Activated T-cell treated with anti-CD3 and anti-CD28 coated beads, Interleukin-2, amount 50 U/mL, for 4 hours (primary cell): Measurements from ENCODE around the gene TUBGCP6. TPM values are rescaled to one million over a fixed set of nuclear protein-coding genes. Genes with fewer than 3 reads are reported as not detected.

Experiments
- ATAC-seq, 2 donors: fragments of 200-7000 bp; cut with Tn5 transposase; one replicate each; pipeline ENCODE4 v1.10.0; 2021
- DNase-seq: peaks from one replicate; pipeline ENCODE4 v3.0.0-alpha.2; 2020
- H3K27me3 Mint-ChIP-seq: one replicate; pipeline ENCODE4 v1.8.0; 2021; ENCODE audit warnings: low read depth, mixed read lengths
- H3K36me3 Mint-ChIP-seq: one replicate; pipeline ENCODE4 v1.8.0; 2022; ENCODE audit warnings: mixed read lengths; ENCODE audit not compliant: insufficient read depth
- H3K4me1 Mint-ChIP-seq: one replicate; pipeline ENCODE4 v1.8.0; 2021; ENCODE audit warnings: low read depth, mixed read lengths
- H3K4me3 Mint-ChIP-seq: one replicate; pipeline ENCODE4 v1.8.0; 2021; ENCODE audit warnings: mild to moderate bottlenecking, moderate library complexity, mixed read lengths
- H3K9me3 Mint-ChIP-seq: one replicate; pipeline ENCODE4 v1.8.0; 2021; ENCODE audit warnings: mixed read lengths
- total RNA-seq, 3 donors: library from RNA; stranded (reverse); gene quantifications; one replicate each; pipeline ENCODE4 v1.2.1, GENCODE V29; 2021

Gene TUBGCP6, protein sequence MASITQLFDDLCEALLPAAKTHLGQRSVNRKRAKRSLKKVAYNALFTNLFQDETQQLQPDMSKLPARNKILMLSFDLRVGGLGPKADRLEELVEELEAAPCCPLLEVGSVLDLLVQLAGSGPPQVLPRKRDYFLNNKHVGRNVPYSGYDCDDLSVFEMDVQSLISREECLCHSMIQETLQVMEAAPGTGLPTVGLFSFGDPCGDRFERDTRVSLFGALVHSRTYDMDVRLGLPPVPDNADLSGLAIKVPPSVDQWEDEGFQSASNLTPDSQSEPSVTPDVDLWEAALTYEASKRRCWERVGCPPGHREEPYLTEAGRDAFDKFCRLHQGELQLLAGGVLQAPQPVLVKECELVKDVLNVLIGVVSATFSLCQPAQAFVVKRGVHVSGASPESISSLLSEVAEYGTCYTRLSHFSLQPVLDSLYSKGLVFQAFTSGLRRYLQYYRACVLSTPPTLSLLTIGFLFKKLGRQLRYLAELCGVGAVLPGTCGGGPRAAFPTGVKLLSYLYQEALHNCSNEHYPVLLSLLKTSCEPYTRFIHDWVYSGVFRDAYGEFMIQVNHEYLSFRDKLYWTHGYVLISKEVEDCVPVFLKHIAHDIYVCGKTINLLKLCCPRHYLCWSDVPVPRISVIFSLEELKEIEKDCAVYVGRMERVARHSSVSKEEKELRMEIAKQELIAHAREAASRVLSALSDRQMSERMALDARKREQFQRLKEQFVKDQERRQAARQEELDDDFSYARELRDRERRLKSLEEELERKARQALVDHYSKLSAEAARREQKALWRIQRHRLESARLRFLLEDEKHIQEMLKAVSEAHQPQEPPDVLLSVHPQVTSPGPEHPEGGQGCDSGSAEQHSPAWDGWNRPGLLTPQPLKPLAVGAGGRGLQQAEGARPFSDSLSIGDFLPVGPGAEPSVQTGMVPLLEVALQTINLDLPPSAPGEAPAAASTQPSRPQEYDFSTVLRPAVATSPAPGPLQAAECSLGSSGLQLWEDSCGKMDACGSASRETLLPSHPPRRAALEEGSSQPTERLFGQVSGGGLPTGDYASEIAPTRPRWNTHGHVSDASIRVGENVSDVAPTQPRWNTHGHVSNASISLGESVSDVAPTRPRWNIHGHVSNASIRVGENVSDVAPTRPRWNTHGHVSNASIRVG (N-terminal part only)
- 10 to 100 TPM; 44.5 to 50.6 (median 48.3) TPM for total RNA-seq

DNA sequence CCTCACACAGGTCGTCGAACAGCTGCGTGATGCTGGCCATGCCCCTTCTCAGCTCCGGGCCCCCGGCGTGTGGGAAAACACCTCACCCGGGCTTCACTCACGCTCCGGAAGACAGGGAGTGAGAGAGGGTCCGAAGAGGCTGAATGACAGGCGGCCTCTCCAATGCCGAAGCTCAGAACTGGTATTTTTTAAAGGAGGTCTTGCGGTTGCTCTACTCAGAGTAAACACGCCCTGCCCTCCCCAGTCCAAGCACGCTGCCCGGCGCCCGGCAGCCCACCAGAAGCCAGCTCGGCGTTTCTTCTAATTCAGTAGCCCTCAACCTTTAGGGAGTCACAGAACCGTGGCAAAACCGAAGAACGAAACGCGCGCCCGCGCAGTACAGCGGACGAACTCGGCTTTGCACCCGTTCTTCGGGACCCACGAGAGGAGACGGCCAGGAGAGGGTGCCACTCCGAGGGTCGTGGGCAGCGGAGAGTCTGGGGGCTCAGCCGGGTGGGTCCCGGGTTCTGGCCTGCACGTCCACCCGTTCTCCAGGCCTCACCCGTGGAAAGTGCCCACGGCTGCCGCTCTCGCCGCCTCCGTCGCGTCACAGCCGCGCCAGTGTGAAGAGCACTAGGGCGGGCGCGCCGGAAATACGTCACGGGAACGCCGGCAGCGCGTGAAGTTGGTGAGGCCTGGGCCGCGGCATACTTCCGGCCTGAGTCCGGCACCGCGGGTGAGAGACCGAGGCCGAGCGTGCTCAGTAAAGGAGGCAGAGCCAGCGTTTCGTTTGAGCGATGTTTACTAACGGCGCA lies at the start of gene TUBGCP6:
Gene TUBGCP6 (minus strand): TSS at position 604 of the 794 bp plus-strand sequence. CDS start 564 bp downstream, at position 40.
- H3K4me1 Mint-ChIP-seq: peaks cover 34% of the 10 kb centered on the region
- ATAC-seq: peak; percentile 89 to 90

DNA sequence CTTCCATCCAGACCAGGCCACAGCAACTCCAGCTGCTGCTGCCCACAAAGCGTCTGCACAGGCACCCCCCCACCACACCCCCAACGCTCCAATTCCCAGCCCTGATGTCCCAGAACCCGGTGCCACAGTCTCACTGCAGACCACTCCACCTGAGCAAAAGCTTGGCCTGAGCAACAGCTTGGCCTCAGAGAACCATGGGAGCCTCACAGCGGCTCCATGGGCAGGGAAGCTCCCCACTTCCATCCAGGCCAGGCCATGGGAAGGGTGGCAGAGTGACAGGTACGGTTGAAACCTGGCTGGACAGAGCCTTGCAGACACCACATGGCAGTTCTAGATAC lies 49.5 kb upstream of the TUBGCP6 start:
- no peak for DNase-seq
- no peak for ATAC-seq
- Mint-ChIP-seq H3K27me3 (peaks cover 27% of the 10 kb centered on the region), H3K36me3 (no peaks in the 10 kb centered on the region), H3K9me3 (no peaks in the 10 kb centered on the region), H3K4me3 (no peak overlapping the region), H3K4me1 (peaks cover 5% of the 10 kb centered on the region)

More for the DNA sequence above, at the start of gene TUBGCP6:
- Mint-ChIP-seq H3K27me3 (no peaks in the 10 kb centered on the region), H3K9me3 (no peaks in the 10 kb centered on the region), H3K4me3 (peak within 1 kb of the TSS; percentile 100), H3K36me3 (peaks cover 6% of the 10 kb centered on the region)
- peak; percentile 89 for DNase-seq

DNA sequence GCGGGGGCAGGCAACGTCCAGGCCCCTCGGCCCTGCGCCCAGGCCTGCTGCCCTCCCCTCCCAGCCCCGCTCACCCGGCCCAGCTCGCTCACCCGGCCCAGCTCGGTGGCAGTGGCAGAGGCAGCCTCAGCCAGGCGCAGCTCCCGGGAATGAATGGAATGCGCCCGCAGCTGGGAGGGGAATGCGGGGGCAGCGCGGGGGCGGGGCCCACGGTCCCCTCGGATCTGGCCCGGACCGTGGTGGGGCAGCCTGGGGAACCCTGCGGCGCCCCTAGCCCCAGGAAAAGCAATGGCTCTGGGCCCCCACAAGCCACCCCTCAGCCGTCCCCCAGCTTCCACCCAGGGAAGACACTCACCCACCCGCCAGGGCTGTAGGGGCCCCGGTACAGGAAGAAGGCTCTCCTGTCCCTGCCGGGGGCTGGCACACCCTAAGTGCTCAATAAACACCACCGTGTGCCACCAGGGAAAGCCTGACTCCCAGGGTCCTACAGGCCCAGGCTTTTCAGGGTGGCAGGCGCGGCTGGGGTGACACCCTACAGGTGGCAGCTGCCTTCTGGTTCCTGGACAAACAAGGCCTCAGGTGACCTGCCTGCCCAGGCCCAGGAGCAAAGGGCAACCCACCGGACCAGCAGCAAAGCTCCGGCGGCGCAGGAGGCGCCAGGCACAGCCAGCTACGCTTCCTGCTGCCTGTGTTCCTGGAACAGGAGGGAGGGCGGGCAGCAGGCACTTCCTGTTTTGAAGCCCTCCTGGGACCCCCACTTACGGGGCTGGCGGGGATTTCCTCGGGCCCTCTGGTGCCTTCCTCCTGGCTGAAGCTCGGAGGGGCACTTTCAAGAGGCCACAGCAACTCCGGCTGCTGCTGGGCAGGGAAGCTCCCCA lies 48.9 kb upstream of the TUBGCP6 start:
- Mint-ChIP-seq H3K4me1 (peaks cover 5% of the 10 kb centered on the region), H3K9me3 (no peaks in the 10 kb centered on the region), H3K36me3 (no peaks in the 10 kb centered on the region), H3K4me3 (no peak overlapping the region), H3K27me3 (peaks cover 27% of the 10 kb centered on the region)
- DNase-seq: no peak
- peak in 1 of 2 donors; percentile 34 for ATAC-seq

DNA sequence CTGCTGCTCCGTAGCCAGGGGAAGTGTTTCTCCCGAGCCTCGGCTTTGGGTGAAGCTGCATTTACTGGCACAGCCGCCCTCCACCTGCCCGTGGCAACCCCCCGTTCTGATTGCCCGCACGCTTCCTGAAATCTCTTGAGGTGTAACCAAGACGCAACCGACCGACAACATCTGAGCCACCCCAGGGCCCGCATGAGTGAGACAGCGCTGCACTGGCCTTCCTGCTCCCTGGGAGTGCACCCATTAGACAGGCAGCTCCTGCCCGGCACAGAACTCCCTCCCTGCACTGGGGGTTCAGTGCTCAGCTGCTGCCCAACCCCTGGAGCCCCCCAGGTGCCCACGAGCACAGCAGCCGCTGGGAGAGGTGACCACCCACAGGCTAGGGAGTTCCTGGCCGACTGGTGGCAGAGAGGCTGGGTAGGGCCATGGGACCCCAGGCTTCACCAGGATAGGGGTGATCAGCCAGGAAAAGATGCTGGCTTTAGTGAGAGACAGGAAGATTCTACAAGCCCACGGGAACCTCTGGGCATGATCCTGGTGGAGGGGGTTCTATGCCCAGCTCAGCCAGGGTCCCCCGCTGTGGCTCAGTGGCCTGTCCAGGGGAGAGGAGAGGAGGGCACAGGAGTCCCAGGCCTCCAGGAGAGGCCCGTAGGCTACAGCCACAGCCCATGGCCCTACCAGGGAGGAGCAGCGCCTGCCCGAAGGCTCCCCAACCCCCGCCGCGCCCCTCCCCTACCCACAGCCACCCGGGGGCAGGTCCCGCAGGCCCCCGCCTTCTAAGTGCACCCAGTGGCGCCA lies 48.0 kb upstream of the TUBGCP6 start:
- H3K4me3 Mint-ChIP-seq: peak overlapping the region; percentile 16
- peaks cover 5% of the 10 kb centered on the region for H3K4me1 Mint-ChIP-seq
- peaks cover 26% of the 10 kb centered on the region for H3K27me3 Mint-ChIP-seq
- H3K36me3 Mint-ChIP-seq: no peaks in the 10 kb centered on the region
- H3K9me3 Mint-ChIP-seq: no peaks in the 10 kb centered on the region
- DNase-seq (no peak), ATAC-seq (peak in 1 of 2 donors; percentile 19)

DNA sequence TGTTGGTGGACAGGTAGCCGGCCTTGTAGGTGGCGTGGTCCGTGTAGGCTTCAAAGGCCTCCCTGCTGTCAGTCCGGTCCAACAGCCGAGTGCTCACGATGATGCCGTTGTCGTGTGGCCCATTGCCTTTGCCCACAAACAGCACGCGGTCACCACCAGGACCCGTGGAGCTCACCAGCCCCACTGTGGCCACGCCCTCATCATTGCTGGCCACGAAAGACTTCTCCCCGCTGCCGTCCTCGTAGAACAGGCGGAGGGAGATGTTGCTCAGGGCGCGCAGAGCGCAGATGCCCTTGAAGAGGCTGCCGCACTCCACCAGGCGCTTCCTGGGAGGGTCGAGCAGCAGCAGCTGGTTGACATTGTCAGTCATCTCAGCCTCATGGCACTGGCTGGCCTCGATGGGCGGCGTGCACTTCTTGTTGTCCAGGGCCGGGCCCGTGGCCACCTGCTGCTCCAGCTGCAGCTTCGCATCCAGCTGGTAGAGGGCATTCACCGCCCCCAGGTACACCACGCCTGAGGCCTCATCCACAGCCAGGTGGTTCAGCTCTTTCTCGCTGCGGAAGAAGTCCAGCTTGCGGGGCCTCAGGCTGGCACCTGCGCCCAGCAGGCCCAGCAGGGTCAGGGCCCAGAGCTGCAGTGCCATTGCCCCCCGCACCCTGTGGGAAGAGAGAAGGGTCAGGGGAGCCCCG lies 45.3 kb upstream of the TUBGCP6 start:
- Mint-ChIP-seq H3K4me1 (peaks cover 5% of the 10 kb centered on the region), H3K9me3 (no peaks in the 10 kb centered on the region), H3K27me3 (peaks cover 19% of the 10 kb centered on the region), H3K36me3 (no peaks in the 10 kb centered on the region), H3K4me3 (no peak overlapping the region)
- DNase-seq (no peak), ATAC-seq (no peak)

DNA sequence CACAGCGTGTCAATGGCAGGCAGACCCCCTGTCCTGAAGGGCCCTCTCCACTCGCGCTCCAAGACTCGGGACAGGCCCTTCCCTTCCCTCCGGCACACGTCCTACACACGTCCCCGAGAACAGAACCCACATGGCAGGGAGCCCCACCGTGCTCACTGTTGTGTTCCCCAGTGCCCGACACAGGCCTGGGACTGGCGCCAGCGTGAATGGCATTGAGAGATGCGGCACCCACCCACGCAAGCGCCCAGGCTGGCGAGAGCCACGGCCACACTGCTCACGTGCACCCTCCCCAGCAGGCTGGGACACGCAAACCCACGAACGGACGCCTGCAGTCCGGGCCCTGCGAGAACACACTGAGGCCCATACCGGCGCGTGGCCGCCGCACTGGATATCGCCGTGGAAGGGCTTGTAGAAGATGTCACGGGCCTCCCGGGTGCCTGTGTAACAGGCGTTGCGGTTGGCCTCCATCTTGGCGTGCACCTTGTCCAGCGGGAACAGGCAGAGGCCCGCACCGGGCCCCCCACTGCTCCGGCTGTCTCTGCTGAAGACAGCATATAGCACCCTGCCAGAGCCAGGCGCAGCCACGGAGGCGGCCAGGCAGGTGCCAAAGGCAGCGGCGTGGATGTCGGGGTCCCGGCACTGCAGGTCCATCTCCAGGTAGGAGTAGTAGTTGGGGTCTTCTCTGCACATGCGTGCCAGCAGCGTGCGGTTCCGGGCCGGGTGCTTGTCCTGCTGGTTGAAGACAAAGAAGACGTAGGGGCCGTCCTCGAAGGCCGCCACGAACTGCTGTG lies 44.5 kb upstream of the TUBGCP6 start:
- Mint-ChIP-seq H3K4me3 (no peak overlapping the region), H3K27me3 (peaks cover 19% of the 10 kb centered on the region), H3K9me3 (no peaks in the 10 kb centered on the region), H3K4me1 (peaks cover 5% of the 10 kb centered on the region), H3K36me3 (no peaks in the 10 kb centered on the region)
- no peak for ATAC-seq
- DNase-seq: no peak

DNA sequence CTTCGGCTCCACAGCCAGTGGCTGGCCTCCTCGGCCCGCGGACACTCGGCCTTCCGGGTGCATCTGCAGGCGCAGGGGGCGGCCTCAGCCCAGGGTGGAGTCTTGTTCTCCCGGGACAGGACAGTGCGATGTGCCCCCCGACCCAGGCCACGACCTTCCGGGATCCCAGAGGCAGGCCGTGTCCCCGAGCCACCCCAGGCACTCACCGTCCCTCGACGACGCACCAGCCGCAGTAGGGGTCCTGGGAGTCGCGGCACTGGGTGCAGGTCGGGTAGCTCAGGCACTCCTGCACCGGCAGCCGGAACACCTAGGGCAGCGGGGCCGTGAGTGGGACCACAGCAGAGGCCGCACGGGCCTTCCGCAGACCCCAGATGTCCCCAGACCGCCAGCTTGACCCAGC lies 42.9 kb upstream of the TUBGCP6 start:
- Mint-ChIP-seq H3K27me3 (peaks cover 16% of the 10 kb centered on the region), H3K4me1 (peaks cover 3% of the 10 kb centered on the region), H3K9me3 (no peaks in the 10 kb centered on the region), H3K36me3 (no peaks in the 10 kb centered on the region), H3K4me3 (no peak overlapping the region)
- ATAC-seq (no peak), DNase-seq (no peak)

DNA sequence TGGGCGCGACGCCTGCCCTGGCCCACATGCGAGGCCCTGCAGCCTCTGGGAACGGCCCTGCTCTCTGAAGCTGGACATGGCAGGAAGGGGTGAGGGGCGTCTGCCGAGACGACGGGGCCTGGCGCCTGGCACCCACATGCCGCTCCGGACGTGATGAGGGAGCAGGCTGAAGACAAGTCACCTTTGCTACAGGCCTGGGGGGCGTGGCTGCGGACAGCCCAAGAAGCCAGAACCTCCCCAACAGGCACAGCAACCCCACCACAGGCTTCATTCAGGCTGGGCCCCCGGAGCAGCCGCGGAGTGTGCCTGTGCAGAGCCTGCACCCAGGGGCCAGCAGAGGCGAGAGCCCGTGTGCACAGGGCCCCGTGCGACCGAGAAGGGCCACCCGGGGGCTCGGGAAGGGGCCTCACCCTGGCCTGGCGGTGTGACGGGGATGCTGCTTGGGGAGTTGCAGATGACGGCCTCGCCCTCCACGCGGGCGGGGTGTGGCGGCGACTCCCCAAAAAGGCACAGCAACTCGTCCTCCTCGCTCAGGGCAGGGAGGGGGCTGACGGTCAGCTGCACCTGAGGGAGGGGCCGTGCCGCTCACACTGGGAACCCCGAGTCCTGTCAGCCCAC lies 42.0 kb upstream of the TUBGCP6 start:
- Mint-ChIP-seq H3K9me3 (no peaks in the 10 kb centered on the region), H3K27me3 (peaks cover 8% of the 10 kb centered on the region), H3K36me3 (no peaks in the 10 kb centered on the region), H3K4me3 (no peak overlapping the region), H3K4me1 (no peaks in the 10 kb centered on the region)
- DNase-seq (no peak), ATAC-seq (no peak)

DNA sequence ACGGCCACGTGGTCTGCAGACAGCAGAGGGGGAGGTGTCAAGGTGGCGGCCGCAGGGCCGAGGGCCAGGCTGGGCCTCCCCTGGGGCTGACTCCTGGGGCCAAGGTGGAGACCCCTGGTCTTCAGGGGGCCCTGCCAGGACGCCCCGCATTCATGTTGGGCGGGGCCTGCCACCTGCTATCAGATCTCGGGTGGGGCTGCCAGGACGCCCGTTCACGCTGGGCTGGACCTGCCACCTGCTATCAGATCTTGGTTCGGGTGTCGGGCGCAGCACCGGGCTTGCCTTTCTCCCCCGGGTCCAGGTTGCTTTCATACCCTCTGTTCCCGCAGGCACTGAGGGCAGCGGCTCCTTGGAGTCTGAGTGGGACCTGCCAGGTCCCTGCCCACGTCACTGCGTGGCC lies 41.5 kb upstream of the TUBGCP6 start:
- H3K27me3 Mint-ChIP-seq: peaks cover 2% of the 10 kb centered on the region

DNA sequence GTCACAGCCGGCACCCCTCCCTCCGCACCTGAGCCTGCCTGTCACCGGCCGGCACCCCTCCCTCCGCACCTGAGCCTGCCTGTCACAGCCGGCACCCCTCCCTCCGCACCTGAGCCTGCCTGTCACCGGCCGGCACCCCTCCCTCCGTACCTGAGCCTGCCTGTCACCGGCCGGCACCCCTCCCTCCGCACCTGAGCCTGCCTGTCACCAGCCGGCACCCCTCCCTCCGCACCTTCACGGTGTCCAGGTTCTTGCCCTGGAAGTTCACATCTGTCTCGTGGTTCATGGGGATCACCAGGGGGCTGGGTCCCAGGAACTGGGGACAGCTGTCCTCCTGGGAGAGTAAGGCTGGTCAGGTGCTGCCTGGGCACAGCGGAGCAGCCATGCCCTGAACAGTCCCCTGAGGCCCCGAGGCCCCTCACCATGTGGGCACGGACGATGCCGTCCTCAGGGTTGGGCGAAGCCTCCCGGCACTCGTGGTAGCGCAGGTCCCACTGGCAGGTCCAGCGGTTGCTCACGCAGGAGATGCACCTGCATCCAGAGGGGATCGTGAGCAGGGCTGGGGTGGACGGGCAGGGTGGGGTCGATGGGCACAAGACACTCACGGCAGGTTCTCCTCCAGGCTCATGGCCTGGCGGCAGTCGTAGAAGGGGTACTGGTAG lies 40.9 kb upstream of the TUBGCP6 start:
- DNase-seq (no peak), ATAC-seq (no peak)
- no peak overlapping the region for H3K4me3 Mint-ChIP-seq
- H3K4me1 Mint-ChIP-seq: no peaks in the 10 kb centered on the region
- H3K36me3 Mint-ChIP-seq: no peaks in the 10 kb centered on the region
- no peaks in the 10 kb centered on the region for H3K27me3 Mint-ChIP-seq
- H3K9me3 Mint-ChIP-seq: no peaks in the 10 kb centered on the region

More for the DNA sequence above, 41.5 kb upstream of the TUBGCP6 start:
- ATAC-seq (no peak), DNase-seq (no peak)
- Mint-ChIP-seq H3K4me3 (no peak overlapping the region), H3K9me3 (no peaks in the 10 kb centered on the region), H3K36me3 (no peaks in the 10 kb centered on the region), H3K4me1 (no peaks in the 10 kb centered on the region)

DNA sequence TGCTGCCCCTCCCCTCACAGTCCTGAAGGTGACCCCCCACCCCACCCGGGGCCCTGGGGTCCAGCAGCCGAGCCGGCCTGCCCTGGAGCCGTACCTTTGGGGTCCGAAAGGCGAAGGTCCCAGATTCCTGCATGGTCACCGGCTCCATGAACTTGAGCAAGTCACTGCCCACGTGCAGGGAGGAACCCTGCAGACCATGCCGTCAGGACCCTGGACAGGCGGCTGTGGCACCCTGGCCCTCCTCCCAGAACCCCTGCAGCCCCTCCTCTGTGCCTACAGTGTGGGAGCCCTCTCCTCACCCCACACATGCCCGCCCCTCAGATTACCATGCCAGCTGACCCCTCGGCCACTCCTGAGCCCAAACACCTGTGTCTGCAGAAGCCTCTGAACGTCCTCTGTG lies 39.7 kb upstream of the TUBGCP6 start:
- Mint-ChIP-seq H3K9me3 (no peaks in the 10 kb centered on the region), H3K36me3 (no peaks in the 10 kb centered on the region), H3K4me1 (no peaks in the 10 kb centered on the region), H3K4me3 (no peak overlapping the region), H3K27me3 (no peaks in the 10 kb centered on the region)
- ATAC-seq: no peak
- DNase-seq: no peak
